SH-SY5Y (cell line): Measurements from ENCODE around the gene MYT1.

Experiments used
- GATA2 ChIP-seq: IDR thresholded peaks from 2 replicates; pipeline ENCODE4 v1.6.1; 2011; ENCODE audit warnings: mild to moderate bottlenecking, low read depth, low read length
- GATA3 ChIP-seq: IDR thresholded peaks from 2 replicates; pipeline ENCODE4 v1.6.1; 2011; ENCODE audit warnings: low read depth, mild to moderate bottlenecking, low read length, moderate library complexity

- TF ChIP-seq GATA2 (no peak), GATA3 (no peak)
These were observed 100.9 kb downstream of the MYT1 start for GRCh38 chr20:64265201-64265600.
